Stimulated activated memory B cell treated with anti-CD40 and anti-IgM and Interleukin-4, amounts not matched to agents 10 μg/mL and 1 μg/mL and 100 μg/mL, for 72 hours (primary cell): ENCODE measurements around the gene CTRB1.
"Not testable (repeated sequence)": the region's sequence is repeated elsewhere in the genome, so short reads cannot be mapped to it uniquely, and the experiment has no call there.

Source experiments
- ATAC-seq: fragments of 150-1000 bp; cut with Tn5 transposase; 2 replicates; pipeline ENCODE4 v1.10.0; 2021
- H3K27ac Mint-ChIP-seq: one replicate; pipeline ENCODE4 v1.8.0; 2022; ENCODE audit warnings: mild to moderate bottlenecking, mixed read lengths
- H3K27me3 Mint-ChIP-seq: one replicate; pipeline ENCODE4 v1.8.0; 2022; ENCODE audit warnings: mixed read lengths
- H3K36me3 Mint-ChIP-seq: one replicate; pipeline ENCODE4 v1.8.0; 2022; ENCODE audit warnings: mixed read lengths
- H3K4me1 Mint-ChIP-seq: one replicate; pipeline ENCODE4 v1.8.0; 2022; ENCODE audit warnings: mixed read lengths
- H3K4me3 Mint-ChIP-seq: one replicate; pipeline ENCODE4 v1.8.0; 2022; ENCODE audit warnings: mild to moderate bottlenecking, moderate library complexity, mixed read lengths
- H3K9me3 Mint-ChIP-seq: one replicate; pipeline ENCODE4 v1.8.0; 2022; ENCODE audit warnings: mixed read lengths

The CTRB1 gene

DNA sequence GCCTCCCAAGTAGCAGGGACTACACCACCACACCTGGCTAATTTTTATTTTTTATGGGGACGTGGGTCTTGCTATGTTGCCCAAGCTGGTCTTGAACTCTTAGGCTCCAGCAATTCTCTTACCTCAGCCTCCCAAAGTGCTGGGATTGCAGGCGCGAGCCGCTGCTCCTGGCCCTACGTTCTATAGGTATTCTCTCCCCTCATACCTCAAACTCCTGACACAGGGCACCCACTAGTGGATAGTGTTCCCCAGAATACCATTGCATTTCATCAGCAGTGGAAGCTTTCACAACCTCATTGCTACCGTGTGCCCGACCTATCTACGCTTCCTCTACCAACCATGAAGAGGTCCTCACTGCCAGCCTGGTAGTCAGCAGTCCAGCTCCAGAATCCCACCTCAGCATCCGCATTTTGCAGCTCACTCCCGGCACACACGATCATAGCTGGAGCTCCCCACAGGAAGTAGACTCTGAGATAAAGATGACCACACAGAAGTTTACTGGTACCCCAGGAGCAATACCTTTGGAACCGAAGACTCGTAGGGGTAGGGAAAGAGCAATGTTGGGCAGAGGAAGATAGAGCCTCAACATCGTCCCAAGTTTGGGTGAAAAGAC, 21.2 kb upstream of the CTRB1 start:
- H3K27ac Mint-ChIP-seq = no peak overlapping the region
- H3K9me3 Mint-ChIP-seq = no peaks in the 10 kb centered on the region
- no peaks in the 10 kb centered on the region for H3K36me3 Mint-ChIP-seq
- H3K4me3 Mint-ChIP-seq = no peak overlapping the region
- peaks cover 77% of the 10 kb centered on the region for H3K27me3 Mint-ChIP-seq
- peaks cover 18% of the 10 kb centered on the region for H3K4me1 Mint-ChIP-seq
- no peak for ATAC-seq

DNA sequence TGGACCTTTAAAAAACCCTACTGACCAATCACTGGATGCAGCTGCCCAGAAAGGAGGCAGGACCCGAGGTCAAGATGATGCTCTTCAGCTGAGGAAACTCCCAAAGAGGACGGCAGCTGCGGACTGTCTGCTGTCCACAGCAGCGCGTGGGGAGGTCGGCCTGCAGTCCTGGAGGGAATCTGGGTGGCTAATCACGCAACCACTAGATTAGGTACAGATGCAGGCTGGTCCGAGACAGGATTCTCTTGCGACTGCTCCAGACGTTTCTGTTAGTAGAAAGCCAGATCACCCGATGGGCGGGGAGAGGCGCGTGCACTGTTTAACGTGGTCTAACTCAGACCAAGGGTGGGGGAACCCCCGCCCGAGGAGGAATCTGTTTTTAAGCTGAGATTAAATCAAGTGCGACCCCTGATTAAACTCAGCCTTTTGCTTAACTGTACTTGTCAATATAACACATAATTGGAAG, 20.6 kb upstream of the CTRB1 start:
- no peak overlapping the region for H3K4me3 Mint-ChIP-seq

DNA sequence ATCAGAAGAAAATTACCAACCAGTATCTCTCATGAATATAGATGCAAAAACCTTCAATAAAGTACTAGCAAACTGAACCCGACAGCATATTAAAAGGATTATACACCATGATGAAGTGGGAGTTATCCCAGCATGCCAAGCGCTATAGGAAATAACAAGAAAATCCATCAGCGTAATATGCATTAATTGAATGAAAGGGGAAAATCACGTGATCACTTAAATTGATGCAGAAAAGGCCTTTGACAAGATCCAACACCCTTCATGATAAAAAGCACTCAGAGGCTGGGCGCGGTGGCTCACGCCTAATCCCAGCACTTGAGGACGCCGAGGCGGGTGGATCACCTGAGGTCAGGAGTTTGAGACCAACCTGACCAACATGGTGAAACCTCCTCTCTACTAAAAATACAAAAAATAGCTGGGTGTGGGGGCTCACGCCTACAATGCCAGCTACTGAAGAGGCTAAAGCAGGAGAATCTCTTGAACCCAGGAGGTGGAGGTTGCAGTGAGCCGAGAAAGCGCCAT, 16.7 kb upstream of the CTRB1 start:
- Mint-ChIP-seq H3K4me3 (no peak overlapping the region), H3K36me3 (no peaks in the 10 kb centered on the region), H3K4me1 (peaks cover 26% of the 10 kb centered on the region), H3K27ac (no peak overlapping the region), H3K9me3 (no peaks in the 10 kb centered on the region), H3K27me3 (peaks cover 63% of the 10 kb centered on the region)
- ATAC-seq = no peak

More for the DNA sequence above, 20.6 kb upstream of the CTRB1 start:
- peaks cover 18% of the 10 kb centered on the region for H3K4me1 Mint-ChIP-seq
- no peaks in the 10 kb centered on the region for H3K36me3 Mint-ChIP-seq
- ATAC-seq = no peak
- peaks cover 77% of the 10 kb centered on the region for H3K27me3 Mint-ChIP-seq
- no peak overlapping the region for H3K27ac Mint-ChIP-seq
- H3K9me3 Mint-ChIP-seq = no peaks in the 10 kb centered on the region

DNA sequence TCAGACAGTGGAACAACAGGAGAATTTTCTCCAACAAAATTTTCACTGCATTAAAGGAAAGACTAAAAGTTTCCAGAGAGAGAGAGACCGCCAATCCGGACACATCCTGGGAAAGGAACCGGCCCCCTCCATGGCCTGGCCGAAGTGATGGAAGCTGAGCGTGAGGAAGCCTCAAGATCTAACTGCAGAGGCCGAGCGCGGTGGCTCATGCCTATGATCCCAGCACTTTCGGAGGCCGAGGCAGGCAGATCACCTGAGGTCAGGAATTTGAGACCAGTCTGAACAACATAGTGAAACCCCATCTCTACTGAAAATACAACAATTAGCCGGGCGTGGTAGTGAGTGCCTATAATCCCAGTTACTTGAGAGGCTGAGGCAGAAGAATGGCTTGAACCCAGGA, 15.7 kb upstream of the CTRB1 start:
- H3K27me3 Mint-ChIP-seq = peaks cover 63% of the 10 kb centered on the region
- peaks cover 26% of the 10 kb centered on the region for H3K4me1 Mint-ChIP-seq
- no peak for ATAC-seq
- H3K27ac Mint-ChIP-seq = no peak overlapping the region
- H3K4me3 Mint-ChIP-seq = no peak overlapping the region
- no peaks in the 10 kb centered on the region for H3K36me3 Mint-ChIP-seq
- H3K9me3 Mint-ChIP-seq = no peaks in the 10 kb centered on the region

DNA sequence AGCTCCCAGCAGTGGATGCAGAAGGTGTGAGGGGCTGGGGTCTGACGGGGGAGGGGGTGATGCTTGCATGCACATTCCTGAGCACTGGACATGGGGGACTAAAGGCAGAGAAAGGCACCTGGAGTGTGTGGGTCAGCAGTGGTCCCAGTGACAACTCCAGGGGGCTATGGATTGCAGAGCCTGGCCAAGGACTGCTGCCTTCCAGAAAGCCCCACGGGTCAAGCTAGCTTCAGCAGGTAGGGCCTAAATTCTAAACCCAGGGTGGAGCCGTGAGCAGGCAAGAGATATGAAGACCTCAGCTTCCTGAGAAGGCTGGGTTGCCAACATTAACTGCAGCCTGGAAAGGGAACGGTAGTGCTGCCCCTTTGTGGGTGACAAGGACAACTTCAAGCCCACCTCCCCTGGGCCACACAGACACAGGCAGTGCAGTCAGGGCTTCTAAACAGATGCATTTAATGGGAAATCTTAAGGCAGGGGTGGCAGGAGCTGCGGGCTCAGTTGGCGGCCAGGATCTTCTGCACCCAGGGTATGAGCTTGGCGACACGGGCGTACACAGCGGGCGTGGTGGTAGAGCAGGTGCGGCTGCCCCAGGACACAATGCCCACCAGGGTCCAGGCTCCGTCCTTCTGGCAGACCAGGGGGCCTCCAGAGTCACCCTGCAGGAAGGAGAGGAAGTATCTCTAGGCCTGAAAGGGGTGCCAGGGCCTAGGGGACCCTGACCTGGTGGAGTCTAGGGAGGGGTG, 14.9 kb upstream of the CTRB1 start:
- no peak for ATAC-seq
- Mint-ChIP-seq H3K27ac (no peak overlapping the region), H3K9me3 (no peaks in the 10 kb centered on the region), H3K36me3 (no peaks in the 10 kb centered on the region), H3K4me3 (no peak overlapping the region), H3K4me1 (peaks cover 26% of the 10 kb centered on the region), H3K27me3 (peaks cover 65% of the 10 kb centered on the region)

DNA sequence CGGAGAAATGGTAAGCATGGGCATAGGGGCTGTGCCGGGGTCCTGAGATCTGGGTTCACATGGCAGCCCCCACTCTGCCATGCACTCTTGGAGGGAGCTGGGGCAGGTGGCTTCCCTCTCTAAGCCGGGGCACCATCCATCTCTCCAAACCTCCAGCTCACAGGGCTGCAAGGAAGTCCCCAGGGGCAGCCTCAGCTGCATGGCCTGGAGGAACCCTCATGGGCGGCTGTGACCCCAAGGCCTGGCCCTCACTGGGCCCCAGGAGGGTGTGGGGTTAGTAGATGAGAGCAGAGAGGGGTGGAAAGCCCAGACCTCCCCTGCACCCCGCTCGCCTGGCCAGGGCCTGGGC, 14.4 kb upstream of the CTRB1 start:
- Mint-ChIP-seq H3K27me3 (peaks cover 70% of the 10 kb centered on the region), H3K27ac (no peak overlapping the region), H3K4me1 (peaks cover 26% of the 10 kb centered on the region), H3K4me3 (no peak overlapping the region), H3K36me3 (no peaks in the 10 kb centered on the region), H3K9me3 (no peaks in the 10 kb centered on the region)
- no peak for ATAC-seq

DNA sequence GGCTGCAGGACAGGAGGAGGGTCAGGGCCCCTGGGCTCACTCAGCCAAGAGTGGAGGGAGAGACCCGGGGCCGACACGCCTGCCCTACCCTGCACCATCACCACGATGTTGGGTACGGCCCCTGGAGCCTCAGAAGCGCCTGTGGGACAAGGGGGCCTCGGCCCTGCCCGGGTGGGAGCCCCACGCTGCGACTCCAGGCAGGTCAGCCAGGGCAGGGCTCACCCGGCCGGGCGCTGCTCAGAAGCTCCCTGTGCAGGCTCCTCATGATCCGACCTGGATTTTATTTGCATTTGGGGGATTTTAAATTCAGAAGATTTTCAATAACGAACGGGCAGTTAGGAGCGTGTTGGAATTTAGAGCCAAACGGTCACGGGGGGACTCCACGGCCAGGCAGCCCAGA, 13.9 kb upstream of the CTRB1 start:
- peaks cover 24% of the 10 kb centered on the region for H3K4me1 Mint-ChIP-seq
- not testable (repeated sequence) for H3K4me3 Mint-ChIP-seq, ATAC-seq, H3K9me3 Mint-ChIP-seq, H3K27ac Mint-ChIP-seq, H3K36me3 Mint-ChIP-seq
- H3K27me3 Mint-ChIP-seq = peaks cover 72% of the 10 kb centered on the region

DNA sequence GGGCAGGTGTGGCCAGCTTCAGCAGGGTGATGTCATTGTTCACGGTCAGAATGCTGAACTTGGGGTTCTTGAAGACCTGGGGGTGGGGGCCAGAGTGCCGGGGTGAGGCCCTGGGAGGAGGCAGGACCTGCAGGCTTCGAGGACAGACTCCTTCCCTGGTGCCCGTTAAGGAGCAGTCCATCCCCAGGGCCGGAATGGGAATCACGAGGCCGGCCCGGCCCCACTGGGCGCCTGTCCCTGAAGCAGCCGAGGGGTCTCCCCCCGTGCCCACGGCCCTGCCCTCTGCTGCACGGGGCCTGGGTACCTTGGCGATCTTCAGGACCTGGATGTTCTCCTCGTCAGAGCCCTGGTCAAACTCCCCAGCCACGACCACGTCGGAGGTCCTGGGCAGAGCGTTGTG, 13.3 kb upstream of the CTRB1 start:
- H3K9me3 Mint-ChIP-seq, H3K27ac Mint-ChIP-seq, H3K36me3 Mint-ChIP-seq, H3K4me3 Mint-ChIP-seq, ATAC-seq: not testable (repeated sequence)
- Mint-ChIP-seq H3K27me3 (peaks cover 66% of the 10 kb centered on the region), H3K4me1 (peaks cover 20% of the 10 kb centered on the region)

DNA sequence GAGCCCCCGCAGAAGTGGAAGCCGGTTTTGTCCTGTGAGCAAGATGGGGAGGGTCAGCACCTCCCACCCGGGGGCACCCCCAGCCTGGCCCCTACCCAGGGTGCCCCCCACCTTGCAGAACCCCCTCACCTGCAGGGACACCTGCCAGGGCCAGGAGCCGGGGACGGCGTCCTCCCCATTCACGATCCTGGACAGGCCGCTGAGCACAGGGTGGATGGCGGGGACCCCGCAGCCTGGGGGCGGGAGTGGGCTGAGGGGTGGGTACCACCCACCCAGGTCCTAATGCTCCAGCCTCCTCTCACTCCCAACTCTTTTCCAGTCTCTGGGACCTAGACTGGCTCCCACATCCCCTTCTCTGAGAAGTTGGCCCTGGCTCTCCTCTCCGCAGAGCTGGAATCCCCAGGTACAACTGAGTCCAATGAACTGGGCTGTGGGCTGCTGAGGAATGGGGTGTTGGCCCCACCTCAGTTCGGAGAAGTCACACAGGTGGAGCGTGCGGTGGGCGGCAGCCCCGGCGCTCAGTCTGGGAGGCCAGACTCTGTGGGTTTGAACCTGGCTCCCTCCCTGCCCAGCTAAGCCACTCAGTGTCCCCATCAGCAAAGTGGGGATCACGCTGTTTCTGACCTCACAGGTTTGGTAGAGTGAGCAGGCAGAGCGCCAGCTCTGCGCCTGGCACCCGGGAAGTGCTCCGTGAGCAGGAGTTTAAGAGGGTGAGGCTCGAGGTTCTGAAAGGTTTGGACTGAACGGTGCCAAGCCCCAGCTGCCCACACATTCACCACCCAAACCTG, 12.6 kb upstream of the CTRB1 start:
- H3K27me3 Mint-ChIP-seq = peaks cover 59% of the 10 kb centered on the region
- not testable (repeated sequence) for H3K4me3 Mint-ChIP-seq, H3K27ac Mint-ChIP-seq, H3K9me3 Mint-ChIP-seq, H3K36me3 Mint-ChIP-seq
- peaks cover 13% of the 10 kb centered on the region for H3K4me1 Mint-ChIP-seq
- peak; percentile 51 for ATAC-seq

DNA sequence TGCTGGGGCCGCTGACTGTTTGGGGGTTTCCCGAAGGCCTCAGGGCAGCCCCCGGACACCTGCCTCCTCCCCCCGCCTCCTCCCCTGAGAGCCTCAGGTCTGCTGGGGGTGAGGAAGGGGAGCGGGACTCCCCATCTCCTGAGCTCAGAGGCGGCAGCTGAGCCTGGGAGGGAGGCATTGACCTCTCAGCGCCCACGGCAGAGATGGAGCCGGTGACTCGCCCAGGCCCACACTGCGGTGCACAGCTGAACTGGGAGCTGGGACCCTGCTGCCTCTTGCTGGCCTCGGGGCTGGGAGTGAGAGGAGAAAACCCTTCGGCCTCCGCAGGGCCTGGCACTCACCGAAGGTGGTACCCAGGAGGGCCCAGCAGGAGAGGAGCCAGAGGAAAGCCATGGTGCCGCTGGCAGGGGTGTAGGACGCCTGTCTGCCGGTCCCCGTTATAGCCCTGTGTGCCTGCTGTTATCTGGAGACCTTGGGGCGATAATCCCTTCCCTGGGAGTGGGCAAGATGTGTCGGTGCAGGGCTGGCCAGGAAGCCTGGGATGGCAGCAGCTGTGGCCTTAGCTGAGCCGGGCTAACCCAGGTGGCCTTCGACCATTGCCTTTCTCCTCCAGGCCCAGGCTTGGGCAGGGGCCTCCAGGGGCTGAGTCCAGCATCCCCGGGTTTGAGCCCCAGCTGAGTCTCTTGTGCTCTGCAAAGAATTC, 11.9 kb upstream of the CTRB1 start, which contains the start of gene CTRB2:
TSS of gene CTRB2 (minus strand) at position 413 of the 703 bp plus-strand sequence. CDS start at position 393, 20 bp downstream.
- Mint-ChIP-seq H3K4me3 (no peak within 1 kb of the TSS), H3K27me3 (peaks cover 56% of the 10 kb centered on the region), H3K9me3 (no peaks in the 10 kb centered on the region), H3K36me3 (no peaks in the 10 kb centered on the region), H3K4me1 (peaks cover 8% of the 10 kb centered on the region), H3K27ac (no peak within 1 kb of the TSS)
- ATAC-seq = peak; percentile 55

DNA sequence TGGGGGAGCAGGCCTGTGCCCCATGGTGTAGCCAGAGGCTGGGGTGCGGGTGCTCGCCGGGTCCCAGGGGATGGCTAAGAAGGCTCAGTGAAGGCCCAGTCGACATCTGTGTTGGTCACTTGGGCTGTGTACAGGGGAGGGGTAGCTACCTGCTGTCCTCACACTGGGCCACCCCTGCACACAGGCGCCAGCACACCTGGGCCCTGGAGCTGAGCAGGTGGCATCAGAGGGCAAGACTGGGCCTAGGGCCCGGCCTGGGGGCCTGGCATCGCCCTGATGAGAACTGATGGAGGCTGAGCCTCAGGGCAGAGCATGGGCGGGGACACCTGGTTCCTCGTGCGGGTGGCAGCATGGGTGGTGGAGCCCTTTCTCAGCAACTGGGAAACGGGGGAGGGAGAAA, 11.0 kb upstream of the CTRB1 start:
- Mint-ChIP-seq H3K9me3 (no peaks in the 10 kb centered on the region), H3K36me3 (no peaks in the 10 kb centered on the region), H3K4me1 (peaks cover 8% of the 10 kb centered on the region), H3K4me3 (no peak overlapping the region), H3K27ac (no peak overlapping the region), H3K27me3 (peaks cover 63% of the 10 kb centered on the region)
- ATAC-seq = no peak

DNA sequence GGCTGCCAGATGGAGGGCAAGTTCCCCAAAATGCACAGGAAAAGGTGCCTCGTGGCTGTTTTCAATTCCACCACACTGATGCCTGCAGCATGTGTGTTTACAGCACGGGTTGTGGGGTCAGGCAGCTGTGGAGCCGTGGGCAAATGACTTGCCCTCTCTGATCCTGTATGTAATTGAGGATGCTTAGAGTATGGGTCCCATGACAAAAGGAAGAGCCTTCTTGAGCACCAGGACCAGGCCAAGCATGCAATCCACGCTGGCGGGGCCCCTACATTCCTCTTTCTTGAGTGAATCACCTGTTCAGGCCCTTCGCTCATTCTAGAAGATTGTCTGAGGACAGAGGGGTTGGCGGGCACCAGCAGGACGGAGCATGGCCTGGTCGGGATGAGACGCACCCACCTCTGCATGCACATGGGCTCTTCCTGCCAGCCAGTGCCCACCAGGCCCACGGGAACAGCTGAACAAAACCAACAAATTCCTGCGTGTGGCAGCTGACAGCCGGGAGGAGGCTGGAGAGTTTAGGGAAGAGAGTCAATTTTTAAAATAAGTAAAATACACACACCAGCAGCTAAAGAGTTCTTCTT, 10.5 kb upstream of the CTRB1 start:
- Mint-ChIP-seq H3K27ac (no peak overlapping the region), H3K4me3 (no peak overlapping the region), H3K36me3 (no peaks in the 10 kb centered on the region), H3K27me3 (peaks cover 63% of the 10 kb centered on the region), H3K9me3 (no peaks in the 10 kb centered on the region), H3K4me1 (peaks cover 8% of the 10 kb centered on the region)
- ATAC-seq = no peak

DNA sequence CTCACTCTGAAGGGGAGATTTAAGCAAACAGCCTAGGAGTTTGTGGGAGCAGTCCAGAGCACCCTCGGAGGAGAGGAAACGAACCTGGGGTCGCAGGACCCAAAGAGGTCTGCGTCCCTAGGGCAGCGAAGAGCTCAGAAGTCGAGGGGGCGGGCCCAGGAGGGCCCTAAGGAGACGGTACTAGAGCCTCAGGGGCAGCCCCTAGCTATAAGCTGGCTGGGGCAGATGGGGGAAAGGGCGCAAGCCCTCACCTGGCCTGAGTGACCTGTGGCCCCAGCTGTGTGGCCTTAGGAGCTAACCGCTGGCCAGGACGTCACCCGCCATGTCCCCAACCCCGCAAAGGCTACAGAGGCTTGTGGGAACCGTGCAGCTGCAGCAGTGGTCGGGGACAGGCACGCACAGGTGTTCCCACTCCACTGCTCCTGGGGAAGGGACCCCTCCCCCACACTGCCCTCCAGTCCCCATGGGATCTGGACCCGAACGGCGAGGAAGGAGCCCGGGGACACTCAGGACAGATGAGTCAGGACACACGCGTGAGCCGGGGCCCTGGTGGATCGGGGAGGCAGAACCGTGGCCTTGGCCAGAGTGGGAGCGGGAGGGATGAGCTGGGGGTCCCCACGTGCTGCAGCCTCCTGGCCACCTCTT, 9.8 kb upstream of the CTRB1 start:
- no peak overlapping the region for H3K4me3 Mint-ChIP-seq
- H3K9me3 Mint-ChIP-seq = no peaks in the 10 kb centered on the region
- ATAC-seq = no peak
- H3K27me3 Mint-ChIP-seq = peaks cover 58% of the 10 kb centered on the region
- no peak overlapping the region for H3K27ac Mint-ChIP-seq
- no peaks in the 10 kb centered on the region for H3K36me3 Mint-ChIP-seq
- H3K4me1 Mint-ChIP-seq = peaks cover 8% of the 10 kb centered on the region

DNA sequence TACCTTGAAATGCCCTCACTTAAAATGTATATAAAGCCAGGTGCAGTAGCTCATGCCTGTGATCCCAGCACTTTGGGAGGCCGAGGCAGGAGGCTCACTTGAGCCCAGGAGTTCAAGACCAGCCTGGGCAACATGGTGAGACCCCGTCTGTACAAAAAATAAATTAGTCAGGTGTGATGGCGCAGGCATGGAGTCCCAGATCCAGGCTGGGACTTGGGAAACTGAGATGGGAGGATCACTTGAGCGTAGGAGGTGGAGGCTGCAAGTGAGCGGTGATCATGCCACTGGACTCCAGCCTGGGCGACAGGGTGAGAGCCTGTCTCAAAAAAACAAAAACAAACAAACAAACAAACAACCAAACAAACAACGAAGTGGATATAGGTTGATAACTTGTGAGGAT, 9.3 kb upstream of the CTRB1 start:
- H3K27me3 Mint-ChIP-seq = peaks cover 54% of the 10 kb centered on the region
- not testable (repeated sequence) for H3K36me3 Mint-ChIP-seq, H3K4me3 Mint-ChIP-seq, ATAC-seq, H3K4me1 Mint-ChIP-seq, H3K9me3 Mint-ChIP-seq, H3K27ac Mint-ChIP-seq
